Astrocyte (in vitro differentiated cells and primary cell): ENCODE data around the gene HYAL2. TPM values are rescaled to one million over a fixed set of nuclear protein-coding genes. Genes with fewer than 3 reads are reported as not detected.
A peak's percentile ranks its signal among the peaks of the same experiment; 100 is the strongest.
"Not testable (repeated sequence)": the region's sequence is repeated elsewhere in the genome, so short reads cannot be mapped to it uniquely, and the experiment has no call there.

Source experiments
- DNase-seq: peaks from one replicate; pipeline ENCODE4 v3.0.0-alpha.2; 2010; ENCODE audit warnings: low read depth
- FAIRE-seq: peaks from 2 replicates; lab custom pipeline; 2011; peaks lifted over from hg19 to GRCh38; lab: Jason Lieb, UNC
- H2AFZ ChIP-seq: 2 replicates; pipeline ENCODE4 v1.6.0; 2012; ENCODE audit warnings: low read depth, low read length, inconsistent platforms
- H3K27ac ChIP-seq: 2 replicates; pipeline ENCODE4 v1.5.1; 2011; ENCODE audit warnings: low read depth, low read length, inconsistent platforms
- H3K27me3 ChIP-seq: 2 replicates; pipeline ENCODE4 v1.6.0; 2011; ENCODE audit warnings: low read length, inconsistent platforms; ENCODE audit not compliant: insufficient read depth
- H3K36me3 ChIP-seq: 2 replicates; pipeline ENCODE4 v1.5.1; 2011; ENCODE audit warnings: low read length, inconsistent platforms; ENCODE audit not compliant: insufficient read depth
- H3K4me1 ChIP-seq: 2 replicates; pipeline ENCODE4 v1.5.1; 2011; ENCODE audit warnings: low read length, inconsistent platforms; ENCODE audit not compliant: insufficient read depth
- H3K4me2 ChIP-seq: 2 replicates; pipeline ENCODE4 v1.6.0; 2012; ENCODE audit warnings: low read length, inconsistent platforms
- H3K4me3 ChIP-seq: 2 replicates; pipeline ENCODE4 v1.5.1; 2011; ENCODE audit warnings: low read depth, mild to moderate bottlenecking, low read length, inconsistent platforms; ENCODE audit not compliant: insufficient read depth
- H3K79me2 ChIP-seq: 2 replicates; pipeline ENCODE4 v1.6.0; 2012; ENCODE audit warnings: mild to moderate bottlenecking, low read length, inconsistent platforms; ENCODE audit not compliant: insufficient read depth
- H3K9ac ChIP-seq: 2 replicates; pipeline ENCODE4 v1.6.0; 2012; ENCODE audit warnings: mild to moderate bottlenecking, low read length, inconsistent platforms
- H3K9me3 ChIP-seq: 2 replicates; pipeline ENCODE4 v1.5.1; 2012; ENCODE audit warnings: low read depth, mild to moderate bottlenecking, low read length, inconsistent platforms; ENCODE audit not compliant: insufficient read depth
- H4K20me1 ChIP-seq: 2 replicates; pipeline ENCODE4 v1.6.0; 2012; ENCODE audit warnings: low read length, inconsistent platforms; ENCODE audit not compliant: insufficient read depth
- H3K27ac Mint-ChIP-seq: one replicate; pipeline ENCODE4 v1.8.0; 2021; ENCODE audit warnings: mild to moderate bottlenecking, mixed read lengths; ENCODE audit not compliant: unreplicated experiment
- H3K27me3 Mint-ChIP-seq: one replicate; pipeline ENCODE4 v1.8.0; 2021; ENCODE audit warnings: low read depth, mixed read lengths; ENCODE audit not compliant: unreplicated experiment
- H3K36me3 Mint-ChIP-seq: one replicate; pipeline ENCODE4 v1.8.0; 2021; ENCODE audit warnings: low read depth, mixed read lengths; ENCODE audit not compliant: unreplicated experiment
- H3K4me1 Mint-ChIP-seq: one replicate; pipeline ENCODE4 v1.8.0; 2021; ENCODE audit warnings: low read depth, mixed read lengths; ENCODE audit not compliant: unreplicated experiment
- H3K4me3 Mint-ChIP-seq: one replicate; pipeline ENCODE4 v1.8.0; 2021; ENCODE audit warnings: mild to moderate bottlenecking, moderate library complexity, mixed read lengths; ENCODE audit not compliant: unreplicated experiment
- H3K9me3 Mint-ChIP-seq: one replicate; pipeline ENCODE4 v1.8.0; 2021; ENCODE audit warnings: mild to moderate bottlenecking, mixed read lengths; ENCODE audit not compliant: unreplicated experiment
- EZH2 ChIP-seq: IDR thresholded peaks from 2 replicates; pipeline ENCODE4 v1.6.1; 2012; ENCODE audit warnings: mild to moderate bottlenecking, low read length, inconsistent platforms; ENCODE audit not compliant: insufficient read depth
- total RNA-seq: library from RNA; stranded (reverse); gene quantifications from 2 replicates; pipeline ENCODE4 v1.2.1, GENCODE V29; 2021
- TF ChIP-seq, protein P1 (sequence below): IDR thresholded peaks from 2 replicates; pipeline ENCODE4 v1.5.1; 2011; ENCODE audit warnings: low read depth, mild to moderate bottlenecking, inconsistent platforms, low read length, moderate library complexity; ENCODE audit not compliant: insufficient read depth

Gene HYAL2
- total RNA-seq, 1 donor from 2014 or later = 42.9 TPM

DNA sequence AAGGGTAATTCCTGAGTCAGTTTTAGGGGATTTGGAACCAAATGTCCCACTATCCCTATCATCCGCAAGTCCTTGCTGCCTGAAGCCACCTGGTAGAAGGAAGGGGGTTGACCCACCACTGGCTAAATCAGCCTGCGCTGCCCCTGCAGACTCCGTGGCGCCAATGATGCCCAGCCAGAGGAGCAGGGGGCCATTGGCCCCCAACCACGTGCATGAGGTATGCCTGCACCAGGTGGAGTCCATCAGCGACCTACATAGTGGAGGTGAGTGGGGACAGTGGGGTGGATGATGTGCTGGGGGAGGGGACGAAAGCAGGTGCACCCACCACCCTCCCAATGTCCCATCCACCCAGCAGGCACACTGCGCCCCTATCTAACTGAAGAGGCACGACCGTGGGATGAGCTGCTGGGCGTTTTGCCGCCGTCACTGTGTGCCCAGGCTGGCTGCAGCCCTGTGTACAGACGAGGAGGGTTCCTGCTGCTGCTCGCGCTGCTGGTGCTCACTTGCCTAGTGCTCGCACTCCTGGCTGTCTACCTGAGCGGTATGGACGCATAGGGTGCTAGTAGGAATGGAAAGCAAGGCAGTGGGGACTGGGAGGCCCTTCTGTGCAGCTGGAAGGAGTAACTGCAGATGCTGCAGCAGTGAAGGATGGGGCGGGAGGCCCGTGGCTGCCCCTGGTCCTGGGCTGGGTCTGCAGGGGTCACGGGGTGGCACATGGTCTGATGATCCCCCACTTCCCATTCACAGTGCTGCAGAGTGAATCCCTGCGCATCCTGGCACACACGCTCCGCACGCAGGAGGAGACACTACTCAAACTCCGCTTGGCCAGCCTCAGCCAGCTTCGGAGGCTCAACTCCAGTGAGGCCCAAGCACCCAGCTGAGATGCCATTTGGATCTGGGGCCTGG lies 36.0 kb downstream of the HYAL2 start:
- H3K27me3 ChIP-seq = no peaks in the 10 kb centered on the region
- no peak overlapping the region for H2AFZ ChIP-seq
- H3K4me3 ChIP-seq = no peak overlapping the region
- H3K9ac ChIP-seq = no peak overlapping the region
- no peak for DNase-seq
- H3K79me2 ChIP-seq = peaks cover 26% of the 10 kb centered on the region
- Mint-ChIP-seq H3K27me3 (no peaks in the 10 kb centered on the region), H3K27ac (peak overlapping the region; percentile 53), H3K36me3 (no peaks in the 10 kb centered on the region), H3K4me1 (peaks cover 3% of the 10 kb centered on the region), H3K9me3 (no peaks in the 10 kb centered on the region), H3K4me3 (no peak overlapping the region)
- peaks cover 6% of the 10 kb centered on the region for H3K4me1 ChIP-seq
- peaks cover 14% of the 10 kb centered on the region for H3K36me3 ChIP-seq
- FAIRE-seq = no peak
- H3K4me2 ChIP-seq = no peak overlapping the region
- no peak overlapping the region for H3K27ac ChIP-seq
- H4K20me1 ChIP-seq = peaks cover 7% of the 10 kb centered on the region
- TF ChIP-seq, protein P1, sequence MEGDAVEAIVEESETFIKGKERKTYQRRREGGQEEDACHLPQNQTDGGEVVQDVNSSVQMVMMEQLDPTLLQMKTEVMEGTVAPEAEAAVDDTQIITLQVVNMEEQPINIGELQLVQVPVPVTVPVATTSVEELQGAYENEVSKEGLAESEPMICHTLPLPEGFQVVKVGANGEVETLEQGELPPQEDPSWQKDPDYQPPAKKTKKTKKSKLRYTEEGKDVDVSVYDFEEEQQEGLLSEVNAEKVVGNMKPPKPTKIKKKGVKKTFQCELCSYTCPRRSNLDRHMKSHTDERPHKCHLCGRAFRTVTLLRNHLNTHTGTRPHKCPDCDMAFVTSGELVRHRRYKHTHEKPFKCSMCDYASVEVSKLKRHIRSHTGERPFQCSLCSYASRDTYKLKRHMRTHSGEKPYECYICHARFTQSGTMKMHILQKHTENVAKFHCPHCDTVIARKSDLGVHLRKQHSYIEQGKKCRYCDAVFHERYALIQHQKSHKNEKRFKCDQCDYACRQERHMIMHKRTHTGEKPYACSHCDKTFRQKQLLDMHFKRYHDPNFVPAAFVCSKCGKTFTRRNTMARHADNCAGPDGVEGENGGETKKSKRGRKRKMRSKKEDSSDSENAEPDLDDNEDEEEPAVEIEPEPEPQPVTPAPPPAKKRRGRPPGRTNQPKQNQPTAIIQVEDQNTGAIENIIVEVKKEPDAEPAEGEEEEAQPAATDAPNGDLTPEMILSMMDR = no peak
- no peak for TF ChIP-seq EZH2
- H3K9me3 ChIP-seq = no peaks in the 10 kb centered on the region

DNA sequence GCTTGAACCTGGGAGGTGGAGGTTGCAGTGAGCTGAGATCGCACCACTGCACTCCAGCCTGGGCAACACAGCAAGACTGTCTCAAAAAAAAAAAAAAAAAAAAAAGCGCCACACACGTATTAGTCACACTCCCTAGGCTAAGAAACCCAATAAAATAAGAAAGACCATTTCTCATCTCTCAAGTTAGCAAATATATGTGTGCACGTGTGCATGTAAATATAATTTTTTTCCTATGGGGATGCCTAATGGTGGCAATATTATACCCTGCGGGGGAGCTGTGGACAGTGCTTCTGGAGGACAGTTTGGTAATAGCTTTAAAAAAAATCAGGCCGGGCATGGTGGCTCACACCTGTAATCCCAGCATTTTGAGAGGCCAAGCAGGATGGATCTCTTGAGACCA lies 38.4 kb downstream of the HYAL2 start:
- H4K20me1 ChIP-seq, H3K4me3 ChIP-seq, H3K36me3 Mint-ChIP-seq, H3K4me1 ChIP-seq, H3K79me2 ChIP-seq, H2AFZ ChIP-seq, H3K9me3 ChIP-seq, H3K9ac ChIP-seq, DNase-seq, H3K4me1 Mint-ChIP-seq, H3K4me3 Mint-ChIP-seq, FAIRE-seq, H3K27ac ChIP-seq, H3K9me3 Mint-ChIP-seq, H3K27ac Mint-ChIP-seq, H3K4me2 ChIP-seq, H3K27me3 ChIP-seq, H3K27me3 Mint-ChIP-seq: not testable (repeated sequence)
- peaks cover 10% of the 10 kb centered on the region for H3K36me3 ChIP-seq

DNA sequence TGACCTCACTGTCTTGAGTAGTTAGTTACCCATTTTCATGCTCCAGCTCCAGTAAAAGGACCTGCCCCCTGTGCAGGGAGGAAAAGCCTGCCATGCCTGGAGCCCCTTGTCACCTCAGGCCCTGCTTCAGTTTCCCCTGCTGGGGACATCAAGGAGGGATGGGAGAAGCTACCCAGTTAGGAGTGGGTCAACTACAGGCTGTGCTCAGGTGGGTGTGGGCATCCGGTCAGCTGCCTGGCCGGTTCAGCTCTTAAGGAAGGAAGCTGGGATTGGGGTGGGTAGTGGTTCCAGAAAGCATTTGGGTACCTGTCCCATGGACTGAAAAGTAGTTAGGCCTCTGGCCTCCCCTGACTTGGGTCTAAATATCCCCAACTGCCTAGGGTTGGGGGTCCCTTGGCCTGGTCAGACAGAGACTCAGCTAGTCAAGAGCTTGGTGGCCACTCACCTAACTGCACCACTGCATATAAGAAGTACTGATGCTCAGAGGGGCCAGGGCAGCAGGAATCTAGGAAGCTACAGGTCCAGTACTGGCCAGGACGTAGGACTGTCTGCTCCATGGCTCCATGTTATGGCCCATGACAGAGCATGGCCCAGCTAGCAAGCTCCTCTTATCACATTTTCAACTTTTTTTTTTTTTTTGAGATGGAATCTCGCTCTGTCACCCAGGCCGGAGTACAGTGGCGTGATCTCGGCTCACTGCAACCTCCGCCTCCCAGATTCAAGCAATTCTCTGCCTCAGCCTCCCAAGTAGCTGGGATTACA lies 43.1 kb downstream of the HYAL2 start:
- Mint-ChIP-seq H3K4me3 (no peak overlapping the region), H3K27me3 (peaks cover 14% of the 10 kb centered on the region), H3K27ac (no peak overlapping the region), H3K4me1 (no peaks in the 10 kb centered on the region), H3K9me3 (no peaks in the 10 kb centered on the region), H3K36me3 (peaks cover 2% of the 10 kb centered on the region)
- H3K9ac ChIP-seq = no peak overlapping the region
- no peak for FAIRE-seq
- TF ChIP-seq, protein P1 = no peak
- TF ChIP-seq EZH2 = no peak
- H3K79me2 ChIP-seq = no peaks in the 10 kb centered on the region
- peaks cover 2% of the 10 kb centered on the region for H4K20me1 ChIP-seq
- H3K27ac ChIP-seq = no peak overlapping the region
- H3K4me2 ChIP-seq = no peak overlapping the region
- no peaks in the 10 kb centered on the region for H3K9me3 ChIP-seq
- peaks cover 13% of the 10 kb centered on the region for H3K27me3 ChIP-seq
- no peak overlapping the region for H2AFZ ChIP-seq
- H3K4me1 ChIP-seq = no peaks in the 10 kb centered on the region
- H3K36me3 ChIP-seq = no peaks in the 10 kb centered on the region
- no peak overlapping the region for H3K4me3 ChIP-seq
- DNase-seq = no peak
